Ovary (tissue), 9 donors: ENCODE measurements around the gene PGBD5. TPM values are rescaled to one million over a fixed set of nuclear protein-coding genes. Genes with fewer than 3 reads are reported as not detected.

ENCODE experiments used
- DNase-seq, 5 donors: peaks; one replicate each; pipeline ENCODE4 v3.0.0-alpha.2; 2019 to 2020
- H3K27ac ChIP-seq, 2 donors: fragments of 200-600 bp; one replicate each; pipeline versions ENCODE4 v1.5.1 to v1.8.0; 2019 to 2022
- H3K27me3 ChIP-seq: fragments of 200-600 bp; one replicate; pipeline ENCODE4 v1.8.0; 2022
- H3K36me3 ChIP-seq: fragments of 200-600 bp; sonication (generic); one replicate; pipeline ENCODE4 v1.5.1; 2019
- H3K4me1 ChIP-seq: one replicate; pipeline ENCODE4 v1.8.1; 2013; ENCODE audit warnings: mild to moderate bottlenecking, moderate library complexity; ENCODE audit not compliant: insufficient read depth
- H3K4me3 ChIP-seq: fragments of 200-600 bp; sonication (generic); one replicate; pipeline ENCODE4 v1.5.1; 2017
- H3K9me3 ChIP-seq, 2 donors: fragments of 200-600 bp in 1 of 2; sonication (generic) in 1 of 2; one replicate each; pipeline versions ENCODE4 v1.5.1 to v1.8.1; 2013 to 2019; ENCODE audit warnings: mild to moderate bottlenecking in 1 of 2, moderate library complexity in 1 of 2
- CTCF ChIP-seq, 3 donors: fragments of 450-650 bp in 2 of 3; fragments of 200-600 bp in 1 of 3; IDR thresholded peaks; one replicate each; pipeline versions ENCODE4 v1.5.1 to v1.8.0; 2016 to 2022; ENCODE audit warnings: antibody characterized with exemption in 3 of 3, mild to moderate bottlenecking in 1 of 3
- EP300 ChIP-seq: sonication (generic); formaldehyde crosslinking; IDR thresholded peaks from one replicate; pipeline ENCODE4 v1.6.1; 2017; ENCODE audit warnings: antibody characterized with exemption
- POLR2A ChIP-seq: fragments of 450-650 bp; IDR thresholded peaks from one replicate; pipeline ENCODE4 v1.6.1; 2017; ENCODE audit warnings: antibody characterized with exemption, mild to moderate bottlenecking, moderate library complexity
- WGBS, 3 donors: extraction: QIAGEN DNeasy Blood & Tissue Kit in 1 of 3; methylation state at CpG; one replicate each; pipeline versions ENCODE4 v1.1.5 to v1.1.7; 2013 to 2017; 5-methylcytosine and 5-hydroxymethylcytosine counted together
- intact Hi-C, 4 donors: fragments of 100-400 bp; cut with DNase I; formaldehyde crosslinking; loops; one replicate each; pipeline versions ENCODE4 v1.11.0 to v1.15.1; 2022 to 2023
- polyA plus RNA-seq, 2 donors: library from polyadenylated mRNA; stranded (reverse); fragments of 200-250 nt in 1 of 2; fragments of 350-450 nt in 1 of 2; fragmentation: Illumina TruSeq in 1 of 2; extraction: RNeasy Lipid Tissue Mini Kit (QIAGEN cat#74804) in 1 of 2; gene quantifications; one replicate each; pipeline ENCODE4 v1.2.3, GENCODE V29; 2013 to 2014
- total RNA-seq, 7 donors: library from RNA; depleted of rRNA in 2 of 7; stranded (reverse); fragments of >200 nt in 2 of 7; fragmentation: NEBNext Ultra II Directional in 3 of 7; extraction: Animal tissue kit (Norgen Biotek cat#: 25700) in 3 of 7; gene quantifications; one replicate each; pipeline versions ENCODE4 v1.1.0 to v1.2.4, GENCODE V29; 2016 to 2023
- donor health status: DM: no; HTN: no; CAD: no; lungs with moderate emphysema.
- donor health status: DM: no; HTN: no; CAD: no.
- donor health status: Bipolar disorder and iron deficiency.
- donor health status: DM: yes; HTN: yes; CAD: no.
- donor health status: DM: no; HTN: no; CAD: no.
- donor health status: DM: yes; HTN: yes; CAD: no.

The PGBD5 gene
- total and polyA plus RNA-seq, 9 donors, result 0.12 to 2.6 (median 1.1) TPM

GRCh38 chr1:230288641-230289349 lies 137.3 kb downstream of the PGBD5 start:
- 83 to 88% (median 86%) methylated on average over 14 of the region's 14 CpGs for WGBS, 3 donors
- no peak for TF ChIP-seq EP300
- no peak for TF ChIP-seq POLR2A
- TF ChIP-seq CTCF (IDR thresholded peaks at IDR 0.05), result no peak
- peak in 1 of 5 donors; percentile 10 for DNase-seq

GRCh38 chr1:230287674-230288315 lies 138.3 kb downstream of the PGBD5 start:
- Histone ChIP-seq H3K9me3 (no peaks in the 10 kb centered on the region), H3K4me3 (no peak overlapping the region), H3K36me3 (no peaks in the 10 kb centered on the region), H3K27ac (no peak overlapping the region), H3K27me3 (no peaks in the 10 kb centered on the region), H3K4me1 (no peaks in the 10 kb centered on the region)
- DNase-seq, result peak in 2 of 5 donors; percentile 26 to 30
- intact Hi-C loops, result no loop called here
- TF ChIP-seq EP300, result no peak
- no peak for TF ChIP-seq POLR2A
- no peak for TF ChIP-seq CTCF (IDR thresholded peaks at IDR 0.05)
- WGBS, 3 donors, result 53 to 65% (median 57%) methylated on average over 17 of the region's 17 CpGs

More at GRCh38 chr1:230288641-230289349, 137.3 kb downstream of the PGBD5 start:
- Histone ChIP-seq H3K36me3 (no peaks in the 10 kb centered on the region), H3K27ac (no peak overlapping the region), H3K4me1 (no peaks in the 10 kb centered on the region), H3K27me3 (no peaks in the 10 kb centered on the region), H3K4me3 (no peak overlapping the region), H3K9me3 (no peaks in the 10 kb centered on the region)
- intact Hi-C loops, result no loop called here

DNA sequence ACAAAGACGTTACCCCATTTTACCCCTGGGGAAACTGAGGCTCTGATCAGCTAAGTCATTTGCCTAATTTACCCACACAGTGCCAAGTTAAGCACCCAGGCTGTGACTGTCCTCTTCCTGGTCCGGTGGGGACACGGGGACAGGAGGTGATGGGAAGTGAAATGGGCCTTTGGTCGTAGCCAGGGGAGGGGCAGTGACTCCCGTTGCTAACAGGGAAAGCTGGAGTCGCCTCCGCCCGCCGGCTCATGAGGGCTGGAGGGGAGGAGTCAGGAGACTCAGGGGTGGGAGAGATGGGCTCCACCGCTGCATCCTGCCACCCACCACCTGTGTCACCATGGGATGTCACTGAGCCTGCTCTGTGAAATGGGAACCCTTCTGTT lies 139.3 kb downstream of the PGBD5 start:
- no peaks in the 10 kb centered on the region for H3K36me3 ChIP-seq
- H3K9me3 ChIP-seq, result no peaks in the 10 kb centered on the region
- WGBS, 3 donors, result 69 to 75% (median 75%) methylated on average over 10 of the region's 10 CpGs
- TF ChIP-seq CTCF (IDR thresholded peaks at IDR 0.05), result no peak
- TF ChIP-seq EP300, result no peak
- no peak for TF ChIP-seq POLR2A
- H3K4me3 ChIP-seq, result no peak overlapping the region
- intact Hi-C loops, result no loop called here
- peak in 1 of 5 donors; percentile 19 for DNase-seq
- H3K27me3 ChIP-seq, result no peaks in the 10 kb centered on the region
- no peaks in the 10 kb centered on the region for H3K4me1 ChIP-seq
- H3K27ac ChIP-seq, result no peak overlapping the region

DNA sequence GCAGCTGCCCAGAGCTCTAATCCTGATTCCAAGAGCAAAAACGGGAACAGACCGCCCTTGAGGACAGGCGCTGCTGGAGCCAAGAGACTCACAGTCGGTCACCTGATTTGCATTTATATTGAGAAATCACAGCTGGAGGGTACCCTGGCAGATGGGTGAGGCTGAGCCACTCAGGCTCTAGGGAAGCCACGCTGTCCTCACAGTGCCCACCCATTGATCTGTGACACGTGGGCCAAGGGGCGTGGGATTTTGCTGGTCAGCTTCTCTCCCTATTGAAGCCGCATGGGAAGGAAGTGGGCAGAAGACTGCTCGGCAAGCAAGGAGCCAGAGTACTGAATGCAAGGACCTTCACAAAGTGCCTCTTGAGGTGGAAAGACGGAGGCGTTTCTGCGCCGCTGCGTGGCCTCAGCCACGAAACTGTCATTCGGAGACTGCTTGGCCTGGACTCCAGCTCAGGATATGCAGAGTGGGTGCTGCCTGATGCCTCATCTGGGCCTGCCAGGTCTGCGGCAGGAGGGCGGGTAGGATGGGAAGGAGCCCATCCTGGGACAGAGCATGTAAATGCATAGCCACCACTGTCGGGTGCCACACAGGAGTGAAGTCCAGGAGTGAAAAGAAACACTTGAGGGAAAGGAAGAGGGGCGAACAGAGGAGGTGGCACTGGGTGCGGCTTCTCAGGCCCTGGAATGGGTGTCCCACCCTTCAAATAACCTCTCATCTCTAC lies 139.8 kb downstream of the PGBD5 start:
- peak in 1 of 5 donors; percentile 17 for DNase-seq
- Histone ChIP-seq H3K4me3 (no peak overlapping the region), H3K27ac (no peak overlapping the region), H3K9me3 (no peaks in the 10 kb centered on the region), H3K36me3 (no peaks in the 10 kb centered on the region), H3K4me1 (peaks cover 2% of the 10 kb centered on the region), H3K27me3 (no peaks in the 10 kb centered on the region)
- 85 to 87% (median 86%) methylated on average over 20 to 21 of the region's 21 CpGs for WGBS, 3 donors
- TF ChIP-seq POLR2A, result no peak
- intact Hi-C loops, result no loop called here
